Activated T-cell treated with anti-CD3 and anti-CD28 coated beads, Interleukin-2, amount 50 U/mL, for 72 hours (primary cell): ENCODE results near the gene CIDEB. TPM values are rescaled to one million over a fixed set of nuclear protein-coding genes. Genes with fewer than 3 reads are reported as not detected.

Source experiments
- ATAC-seq, 2 donors: fragments of 150-1000 bp; cut with Tn5 transposase; replicated peaks in 1 of 2; 2 replicates each; pipeline ENCODE4 v1.10.0; 2021; ENCODE audit warnings: moderate library complexity in 2 of 2, mild to moderate bottlenecking in 1 of 2
- DNase-seq, 2 donors: peaks; one replicate each; pipeline ENCODE4 v3.0.0; 2021 to 2022; ENCODE audit warnings: mixed read lengths in 1 of 2
- H3K27ac Mint-ChIP-seq: one replicate; pipeline ENCODE4 v1.8.0; 2022; ENCODE audit warnings: mild to moderate bottlenecking, moderate library complexity, mixed read lengths
- H3K27me3 Mint-ChIP-seq: one replicate; pipeline ENCODE4 v1.8.0; 2022; ENCODE audit warnings: low read depth, mixed read lengths
- H3K36me3 Mint-ChIP-seq, 2 donors: one replicate each; pipeline ENCODE4 v1.8.0; 2022; ENCODE audit warnings: mixed read lengths in 2 of 2, mild to moderate bottlenecking in 1 of 2; ENCODE audit not compliant: insufficient read depth in 2 of 2
- H3K4me1 Mint-ChIP-seq: one replicate; pipeline ENCODE4 v1.8.0; 2022; ENCODE audit warnings: low read depth, mixed read lengths
- H3K4me3 Mint-ChIP-seq, 2 donors: one replicate each; pipeline ENCODE4 v1.8.0; 2022; ENCODE audit warnings: mild to moderate bottlenecking in 2 of 2, mixed read lengths in 2 of 2, moderate library complexity in 2 of 2
- H3K9me3 Mint-ChIP-seq, 2 donors: one replicate each; pipeline ENCODE4 v1.8.0; 2022; ENCODE audit warnings: mixed read lengths in 2 of 2
- total RNA-seq, 2 donors: library from RNA; stranded (reverse); gene quantifications; one replicate each; pipeline ENCODE4 v1.2.3, GENCODE V29; 2022

Gene CIDEB
- total RNA-seq, 2 donors from 2014 or later = 11.6 to 12.9 TPM

DNA sequence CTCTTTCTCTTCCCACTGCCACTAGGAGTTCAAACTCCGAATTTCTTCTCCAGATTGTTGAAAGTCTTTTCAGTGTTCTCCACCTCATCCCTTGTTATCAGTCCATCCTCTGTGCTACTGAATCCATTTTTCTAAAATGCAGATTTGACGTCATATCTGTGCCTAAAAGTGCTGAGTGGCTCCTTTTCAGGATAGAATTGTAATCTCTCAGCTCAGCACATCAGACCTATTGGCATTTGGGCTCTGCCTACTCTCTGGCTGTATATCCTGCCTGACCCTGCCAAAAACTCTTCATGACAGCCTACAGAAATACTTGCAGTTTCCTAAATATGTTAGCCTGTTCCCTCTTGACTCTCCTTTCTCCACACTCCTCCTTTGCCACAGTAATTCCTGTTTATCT, 35.3 kb downstream of the CIDEB start:
- H3K4me3 Mint-ChIP-seq = peak overlapping the region; percentile 75 to 83
- H3K9me3 Mint-ChIP-seq = no peaks in the 10 kb centered on the region
- peak overlapping the region; percentile 91 for H3K27ac Mint-ChIP-seq
- no peak for DNase-seq
- no peaks in the 10 kb centered on the region for H3K36me3 Mint-ChIP-seq
- no peak for ATAC-seq
- no peaks in the 10 kb centered on the region for H3K27me3 Mint-ChIP-seq
- peaks cover 63% of the 10 kb centered on the region for H3K4me1 Mint-ChIP-seq

DNA sequence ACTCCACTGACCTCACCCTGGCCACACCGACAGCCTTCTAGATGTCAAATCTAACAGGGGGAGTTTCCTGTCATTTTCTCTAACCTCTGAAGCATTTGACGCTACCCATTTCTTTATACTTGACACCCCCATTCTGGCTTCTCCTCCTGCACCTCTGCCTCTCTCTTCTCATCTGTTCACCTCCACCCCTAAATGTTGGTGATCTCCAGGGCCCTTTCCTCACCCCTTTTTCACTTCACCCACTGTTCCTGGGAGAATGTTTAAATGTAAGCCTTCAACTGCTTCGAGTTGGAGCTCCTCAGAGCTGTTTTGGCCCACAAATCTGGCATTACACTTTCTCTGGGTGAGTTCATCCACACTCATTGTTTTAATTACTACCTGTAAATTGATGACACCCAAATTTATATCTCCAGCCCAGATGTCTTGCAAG, 35.9 kb downstream of the CIDEB start:
- ATAC-seq (no peak), DNase-seq (no peak)
- Mint-ChIP-seq H3K4me3 (peak overlapping the region; percentile 75 to 83), H3K9me3 (no peaks in the 10 kb centered on the region), H3K27ac (peak overlapping the region; percentile 91), H3K27me3 (no peaks in the 10 kb centered on the region), H3K36me3 (peaks cover 0 to 4% of the 10 kb centered on the region in 2 donors), H3K4me1 (peaks cover 57% of the 10 kb centered on the region)

DNA sequence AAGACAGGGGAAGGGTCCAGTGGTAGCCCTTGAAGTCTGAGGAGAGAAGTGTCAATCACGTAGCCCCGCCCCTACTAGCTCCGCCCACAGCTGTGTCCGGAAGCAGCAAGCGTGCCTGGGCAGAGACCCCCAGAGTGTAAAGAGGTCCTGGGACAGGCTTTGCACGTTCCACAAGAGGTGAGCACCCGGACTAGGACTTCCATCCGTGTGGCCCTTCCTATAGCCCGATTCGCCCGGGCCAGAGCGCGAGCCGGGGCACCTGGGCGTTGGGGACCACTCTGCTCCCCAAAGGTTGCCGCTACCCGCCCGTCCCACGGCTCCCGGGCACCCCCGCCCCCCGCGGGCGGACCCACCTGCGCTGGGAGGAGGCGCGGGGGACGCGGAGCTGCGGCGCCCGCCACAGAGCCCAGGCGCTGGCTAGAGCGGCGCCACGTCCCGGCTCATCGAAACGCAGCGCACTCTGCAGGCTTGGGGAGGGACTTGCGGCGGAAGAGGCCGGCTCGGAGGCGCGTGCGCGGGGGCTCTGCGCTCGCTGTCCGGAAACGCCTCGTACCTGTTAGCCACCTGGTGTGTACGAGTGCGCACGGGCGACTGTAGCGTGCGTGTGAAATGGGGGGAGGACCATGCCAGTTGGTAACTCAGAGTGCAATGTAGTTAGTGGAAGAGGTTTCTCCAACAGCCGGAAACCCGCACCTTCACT, 36.5 kb downstream of the CIDEB start, which contains the start of gene RABGGTA:
Gene RABGGTA, minus strand, starts transcription at position 464 of the 700 bp plus-strand sequence. CDS start 482 bp downstream, outside the sequence.
- ATAC-seq = peak; percentile 78 to 83
- peaks cover 53% of the 10 kb centered on the region for H3K4me1 Mint-ChIP-seq
- no peaks in the 10 kb centered on the region for H3K9me3 Mint-ChIP-seq
- peak; percentile 91 to 92 for DNase-seq
- H3K27me3 Mint-ChIP-seq = no peaks in the 10 kb centered on the region
- H3K4me3 Mint-ChIP-seq = peak within 1 kb of the TSS; percentile 75 to 83
- H3K36me3 Mint-ChIP-seq = peaks cover 2 to 4% of the 10 kb centered on the region in 2 donors
- H3K27ac Mint-ChIP-seq = peak within 1 kb of the TSS; percentile 91

DNA sequence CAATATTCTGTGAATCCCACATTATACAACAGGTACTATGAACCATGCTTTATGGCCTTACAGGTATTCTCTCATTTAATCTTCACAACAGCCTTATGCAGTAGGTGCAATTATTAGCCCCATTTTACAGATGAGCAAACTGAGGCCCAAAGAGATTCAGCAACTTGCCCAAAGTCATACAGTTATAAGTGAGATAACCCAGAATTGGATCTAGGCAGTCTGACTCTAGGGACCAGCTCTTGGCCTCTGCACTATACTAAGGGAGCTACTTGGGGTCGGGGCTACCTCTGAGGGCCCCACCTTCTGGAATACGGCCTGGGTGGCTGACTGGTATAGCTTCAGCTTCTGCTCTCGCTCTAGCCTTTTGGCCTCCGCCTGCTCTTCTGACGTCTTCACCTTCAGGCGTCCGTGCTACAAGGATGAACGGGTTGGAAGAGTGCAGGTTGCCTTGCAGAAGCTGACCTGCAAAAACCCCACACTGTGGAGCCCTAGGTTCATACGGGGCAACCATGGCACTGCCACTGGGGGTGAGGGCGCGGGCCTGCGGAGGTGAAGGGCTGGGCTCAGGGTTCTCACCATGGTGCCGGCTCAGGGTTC, 37.1 kb downstream of the CIDEB start:
- H3K27me3 Mint-ChIP-seq = no peaks in the 10 kb centered on the region
- peak overlapping the region; percentile 75 to 83 for H3K4me3 Mint-ChIP-seq
- H3K27ac Mint-ChIP-seq = peak overlapping the region; percentile 88
- H3K4me1 Mint-ChIP-seq = peaks cover 52% of the 10 kb centered on the region
- DNase-seq (no peak), ATAC-seq (no peak)
- no peaks in the 10 kb centered on the region for H3K9me3 Mint-ChIP-seq
- H3K36me3 Mint-ChIP-seq = peaks cover 2 to 4% of the 10 kb centered on the region in 2 donors

DNA sequence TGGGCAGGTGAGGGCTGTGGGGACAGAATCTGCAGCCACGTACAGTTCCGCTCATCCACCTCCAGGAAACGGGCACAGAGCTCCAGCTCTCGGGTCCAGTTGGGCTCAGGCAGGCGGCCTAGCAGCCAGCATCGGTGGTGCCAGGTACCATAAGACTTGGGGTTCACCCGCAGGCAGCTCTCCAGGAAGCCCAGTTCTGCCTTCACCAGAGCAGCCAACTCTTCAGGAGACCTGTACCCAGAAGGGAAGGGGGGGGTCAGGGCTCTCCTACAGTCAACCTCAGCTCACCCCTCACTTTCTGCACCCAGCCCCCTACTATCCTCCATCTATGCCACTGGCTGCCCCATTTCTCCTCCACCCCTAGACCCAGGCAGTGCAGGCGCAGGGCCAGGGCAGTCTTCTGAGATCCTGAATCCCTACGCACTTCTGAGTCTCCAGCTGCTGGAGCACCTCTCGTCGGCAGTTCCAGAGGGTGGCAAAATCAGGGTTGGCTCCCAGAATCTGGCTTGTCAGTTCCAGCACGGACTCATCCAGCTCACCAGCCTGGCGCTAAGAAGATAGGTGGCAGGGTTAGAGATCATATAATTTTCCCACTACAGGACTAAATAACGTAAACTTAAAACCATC, 37.8 kb downstream of the CIDEB start:
- ATAC-seq = no peak
- no peaks in the 10 kb centered on the region for H3K9me3 Mint-ChIP-seq
- no peak overlapping the region for H3K27ac Mint-ChIP-seq
- peak overlapping the region; percentile 75 to 83 for H3K4me3 Mint-ChIP-seq
- no peaks in the 10 kb centered on the region for H3K27me3 Mint-ChIP-seq
- H3K36me3 Mint-ChIP-seq = peaks cover 2 to 4% of the 10 kb centered on the region in 2 donors
- no peak for DNase-seq
- H3K4me1 Mint-ChIP-seq = peaks cover 46% of the 10 kb centered on the region

DNA sequence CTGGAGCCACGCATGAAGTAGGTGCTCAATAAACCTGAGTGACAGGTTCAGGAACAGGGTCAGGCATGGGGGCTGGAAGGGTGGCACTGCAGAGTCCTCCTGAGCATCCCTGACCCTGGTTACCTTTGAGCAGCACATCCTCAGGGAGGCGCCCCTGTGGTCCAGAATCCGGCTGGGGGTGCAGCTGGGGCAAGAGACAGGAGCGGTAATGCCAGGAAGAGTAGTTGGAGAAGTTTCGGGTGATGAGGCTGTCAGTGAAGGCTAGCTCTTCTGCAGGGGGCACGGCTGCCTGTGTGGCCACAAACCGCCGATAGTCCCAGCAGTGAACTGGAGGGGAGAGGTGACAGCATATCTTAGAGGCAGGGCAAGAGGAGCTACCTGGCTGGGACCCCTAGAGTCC, 38.4 kb downstream of the CIDEB start:
- Mint-ChIP-seq H3K27me3 (no peaks in the 10 kb centered on the region), H3K36me3 (peaks cover 2 to 4% of the 10 kb centered on the region in 2 donors), H3K27ac (no peak overlapping the region), H3K4me3 (no peak overlapping the region), H3K4me1 (peaks cover 41% of the 10 kb centered on the region), H3K9me3 (no peaks in the 10 kb centered on the region)
- ATAC-seq (no peak), DNase-seq (no peak)

DNA sequence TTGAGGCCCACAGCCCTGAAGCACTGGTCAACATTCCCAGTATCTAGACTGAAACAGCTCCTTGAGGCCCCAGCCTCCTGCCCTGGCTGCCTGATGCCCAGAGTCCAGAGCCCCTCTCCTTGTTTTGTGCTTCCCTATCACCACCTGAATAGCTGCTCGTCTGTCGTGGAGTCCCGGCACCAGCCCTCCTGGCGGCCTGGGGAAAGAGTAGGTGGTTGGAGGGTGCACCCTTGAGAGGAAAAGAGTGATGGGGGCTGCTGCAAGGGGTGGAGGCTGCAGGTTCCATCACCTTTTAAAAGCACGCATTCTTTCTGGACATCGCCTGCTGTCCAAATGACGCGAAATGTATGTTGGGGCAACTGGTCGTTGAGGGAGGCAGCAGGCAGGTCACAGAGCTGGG, 39.6 kb downstream of the CIDEB start:
- DNase-seq = no peak
- Mint-ChIP-seq H3K9me3 (no peaks in the 10 kb centered on the region), H3K4me3 (no peak overlapping the region), H3K27ac (no peak overlapping the region), H3K4me1 (peaks cover 30% of the 10 kb centered on the region), H3K27me3 (no peaks in the 10 kb centered on the region), H3K36me3 (peaks cover 2 to 4% of the 10 kb centered on the region in 2 donors)
- ATAC-seq = no peak

DNA sequence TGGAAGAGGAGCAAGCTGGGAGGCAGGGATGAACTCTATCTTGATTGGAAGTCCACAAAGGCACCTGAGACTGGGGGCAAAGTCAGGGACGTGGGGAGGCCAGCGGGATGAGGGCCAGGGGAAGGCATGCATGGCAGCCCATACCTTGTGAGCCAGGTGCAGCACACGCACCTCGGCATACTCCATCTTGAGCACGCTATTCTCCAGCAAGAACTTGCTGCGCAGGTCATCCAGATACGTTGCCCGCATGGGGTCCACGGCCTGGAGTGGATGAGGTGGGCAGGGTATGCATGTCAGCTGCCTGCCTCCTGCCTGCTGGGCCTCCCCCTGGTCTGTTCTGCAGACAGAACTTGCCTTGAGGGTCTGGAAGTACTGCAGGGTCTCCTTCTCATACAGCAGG, 40.3 kb downstream of the CIDEB start:
- Mint-ChIP-seq H3K27me3 (no peaks in the 10 kb centered on the region), H3K27ac (no peak overlapping the region), H3K4me1 (peaks cover 22% of the 10 kb centered on the region), H3K9me3 (no peaks in the 10 kb centered on the region), H3K36me3 (peaks cover 2 to 4% of the 10 kb centered on the region in 2 donors), H3K4me3 (no peak overlapping the region)
- DNase-seq (no peak), ATAC-seq (no peak)

DNA sequence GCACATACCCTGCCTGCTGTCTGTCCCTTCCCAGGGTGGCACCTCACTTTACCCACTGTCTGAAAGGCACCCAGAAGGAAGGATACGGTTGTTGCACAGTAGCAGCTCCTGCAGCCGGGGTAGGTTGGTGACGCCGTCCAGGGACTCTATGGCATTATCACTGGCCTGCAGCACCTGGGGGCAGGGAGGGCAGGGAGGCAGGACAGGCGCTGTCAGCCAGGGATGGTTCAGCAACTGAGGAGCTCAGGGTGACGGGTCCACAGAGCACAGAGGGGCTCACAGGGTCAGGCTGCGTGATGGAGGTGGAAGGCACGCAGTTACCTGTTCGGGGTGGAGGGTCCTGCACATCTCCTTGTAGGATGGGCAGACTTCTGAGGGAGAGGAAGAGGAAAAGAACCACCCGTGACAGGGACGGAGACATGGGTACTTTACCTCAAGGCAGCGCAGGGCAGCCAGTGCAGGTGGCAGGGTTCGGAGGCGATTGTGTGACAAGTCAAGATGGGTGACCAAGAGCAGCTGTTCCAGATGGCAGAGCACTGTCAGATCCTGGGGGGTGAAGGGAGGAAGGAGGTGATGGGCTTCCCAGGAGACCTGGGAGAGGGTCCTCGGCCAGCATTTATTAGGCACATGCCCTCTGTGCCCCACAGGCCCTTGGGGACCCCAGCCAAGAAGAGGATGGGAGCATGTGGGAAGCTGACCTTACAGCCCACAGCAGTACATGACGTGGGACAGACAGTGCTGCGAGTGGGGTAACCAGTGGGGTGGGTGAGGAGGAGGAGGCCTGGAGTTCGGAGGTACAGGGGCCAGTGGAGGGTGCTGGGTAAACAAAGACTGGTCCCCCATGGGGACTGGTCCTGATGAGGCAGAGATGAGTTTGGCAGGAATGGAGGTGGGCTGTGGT, 41.2 kb downstream of the CIDEB start:
- Mint-ChIP-seq H3K4me1 (peaks cover 13% of the 10 kb centered on the region), H3K9me3 (no peaks in the 10 kb centered on the region), H3K4me3 (no peak overlapping the region), H3K27ac (no peak overlapping the region), H3K36me3 (peaks cover 2 to 4% of the 10 kb centered on the region in 2 donors), H3K27me3 (no peaks in the 10 kb centered on the region)
- DNase-seq = no peak
- ATAC-seq = no peak

DNA sequence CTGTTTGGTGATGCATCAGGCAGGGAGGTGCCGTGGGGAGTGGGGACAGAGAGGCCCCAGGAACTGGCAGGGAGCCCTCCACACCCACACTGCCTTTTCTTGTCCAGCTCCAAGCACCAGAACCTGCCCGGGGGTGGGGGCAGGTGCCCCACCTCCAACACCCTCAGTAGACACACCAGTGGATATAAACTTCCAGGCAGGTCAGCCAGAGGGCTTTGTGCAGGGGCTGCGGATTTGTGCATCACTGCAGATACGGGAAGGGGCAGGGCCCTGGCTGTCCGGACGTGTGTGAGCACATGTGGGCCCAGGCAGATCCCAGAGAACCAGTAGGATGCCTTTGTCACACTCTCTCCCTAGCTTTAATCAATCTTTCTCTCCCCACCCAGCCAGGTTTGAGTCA, 43.5 kb downstream of the CIDEB start:
- Mint-ChIP-seq H3K4me3 (no peak overlapping the region), H3K9me3 (no peaks in the 10 kb centered on the region), H3K27me3 (no peaks in the 10 kb centered on the region), H3K27ac (no peak overlapping the region), H3K4me1 (no peaks in the 10 kb centered on the region), H3K36me3 (peaks cover 2 to 4% of the 10 kb centered on the region in 2 donors)
- ATAC-seq (no peak), DNase-seq (no peak)

DNA sequence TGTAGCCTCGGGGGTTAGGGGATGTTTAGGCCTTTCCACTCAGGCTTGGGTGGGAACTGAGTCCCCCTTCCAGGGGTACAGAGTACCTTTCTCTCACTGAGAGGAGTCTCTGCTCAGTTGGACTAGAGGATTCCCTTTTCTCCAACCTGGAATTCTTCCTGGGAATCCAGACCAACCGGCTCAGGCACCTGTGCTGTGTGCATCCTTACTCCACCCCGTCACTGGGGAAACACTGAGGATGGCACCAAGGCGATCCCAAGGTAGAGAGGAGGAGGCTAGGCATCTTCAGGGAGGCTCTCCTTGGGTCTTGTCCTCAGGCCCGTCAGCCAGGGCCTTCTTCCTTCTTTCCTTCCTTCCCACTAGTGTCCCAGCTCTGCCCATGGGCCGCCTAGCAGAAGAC, 43.9 kb downstream of the CIDEB start:
- ATAC-seq = no peak
- peaks cover 2 to 4% of the 10 kb centered on the region in 2 donors for H3K36me3 Mint-ChIP-seq

DNA sequence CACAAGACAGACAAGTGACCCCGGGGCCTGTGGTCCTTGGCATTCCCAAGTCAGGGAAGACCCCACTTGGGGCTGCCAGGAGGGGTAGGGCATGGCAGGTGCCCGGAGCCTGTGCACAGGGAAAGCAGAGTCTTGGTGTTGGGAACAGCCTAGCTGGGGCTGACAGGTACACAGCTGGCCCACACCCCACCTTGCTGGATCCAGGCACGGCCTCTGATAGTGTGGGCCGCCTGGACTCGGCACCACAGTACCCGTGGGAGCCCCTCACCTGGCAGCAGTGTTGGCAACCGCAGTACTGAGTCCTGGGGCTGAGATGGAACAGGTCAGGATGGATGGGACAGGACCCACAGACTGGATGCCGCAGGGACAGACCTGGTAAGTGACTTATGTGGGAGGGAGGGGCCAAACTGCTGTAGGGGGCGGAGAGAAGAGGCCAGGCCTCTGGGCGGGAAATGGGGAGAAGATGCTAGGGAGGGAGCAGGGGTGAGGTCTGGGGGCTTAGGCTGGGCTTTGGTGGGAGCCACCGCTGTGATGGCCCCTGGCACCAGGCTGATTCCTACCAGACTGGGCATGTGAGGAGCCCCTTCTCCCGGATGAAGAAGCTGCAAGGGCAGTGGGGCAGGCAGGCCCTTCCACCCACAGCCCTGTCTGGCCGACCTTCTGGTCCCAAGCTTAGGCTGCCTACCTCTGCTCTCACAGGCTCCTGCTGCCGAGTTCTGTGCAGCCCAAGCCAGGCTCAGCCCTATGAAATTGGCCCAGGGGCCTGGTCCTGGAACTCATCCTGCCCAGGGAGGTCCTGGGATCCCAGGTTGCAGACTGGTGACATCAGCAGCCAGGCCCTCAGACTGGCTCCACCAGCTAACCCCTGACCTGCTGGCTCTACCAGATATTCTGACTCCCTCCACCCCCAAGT, 44.7 kb downstream of the CIDEB start, which contains the start of gene TGM1:
Gene TGM1, minus strand, starts transcription at position 357 of the 913 bp plus-strand sequence. CDS start 825 bp downstream, outside the sequence.
- Mint-ChIP-seq H3K4me3 (no peak within 1 kb of the TSS), H3K27me3 (no peaks in the 10 kb centered on the region), H3K27ac (no peak within 1 kb of the TSS), H3K4me1 (no peaks in the 10 kb centered on the region), H3K9me3 (no peaks in the 10 kb centered on the region), H3K36me3 (peaks cover 2 to 4% of the 10 kb centered on the region in 2 donors)
- ATAC-seq = no peak
- DNase-seq = no peak

More for the DNA sequence above, 43.9 kb downstream of the CIDEB start:
- H3K4me1 Mint-ChIP-seq = no peaks in the 10 kb centered on the region
- H3K9me3 Mint-ChIP-seq = no peaks in the 10 kb centered on the region
- H3K27ac Mint-ChIP-seq = no peak overlapping the region
- no peak for DNase-seq
- no peaks in the 10 kb centered on the region for H3K27me3 Mint-ChIP-seq
- H3K4me3 Mint-ChIP-seq = no peak overlapping the region
